ENCODE measurements around the gene CPHXL2. TPM values are rescaled to one million over a fixed set of nuclear protein-coding genes. Genes with fewer than 3 reads are reported as not detected.

Gene CPHXL2
- not detected in 2 replicates for polyA plus RNA-seq (2014; cell fraction: cytosol; rRNA removed)
- polyA plus RNA-seq (2014; cell fraction: nucleus; rRNA removed) = not detected in 2 replicates

DNA sequence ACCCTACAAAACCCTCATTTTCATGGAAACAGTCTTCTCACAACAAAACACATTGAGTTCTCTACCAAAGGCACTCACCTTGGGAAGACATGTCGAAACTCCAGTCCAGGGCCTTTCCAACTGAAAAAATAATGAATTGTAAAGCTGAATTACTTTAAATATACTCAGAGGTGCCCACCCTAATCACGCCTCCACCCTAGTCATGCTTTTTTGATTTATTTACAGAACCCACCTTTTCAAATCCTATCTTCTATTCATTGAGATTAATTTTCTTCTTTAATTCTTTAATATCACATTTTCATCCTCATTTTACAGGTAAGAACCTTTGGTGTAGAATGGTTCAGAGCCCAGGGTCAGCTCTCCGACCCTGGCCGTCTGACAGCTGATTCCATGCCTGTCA lies at the start of gene CPHXL2:
Gene CPHXL2 (minus strand): TSS at position 101 of the 400 bp plus-strand sequence. CDS start 10 bp downstream, at position 91.
- no peak for DNase-seq (ENCODE audit: low spot score)

DNA sequence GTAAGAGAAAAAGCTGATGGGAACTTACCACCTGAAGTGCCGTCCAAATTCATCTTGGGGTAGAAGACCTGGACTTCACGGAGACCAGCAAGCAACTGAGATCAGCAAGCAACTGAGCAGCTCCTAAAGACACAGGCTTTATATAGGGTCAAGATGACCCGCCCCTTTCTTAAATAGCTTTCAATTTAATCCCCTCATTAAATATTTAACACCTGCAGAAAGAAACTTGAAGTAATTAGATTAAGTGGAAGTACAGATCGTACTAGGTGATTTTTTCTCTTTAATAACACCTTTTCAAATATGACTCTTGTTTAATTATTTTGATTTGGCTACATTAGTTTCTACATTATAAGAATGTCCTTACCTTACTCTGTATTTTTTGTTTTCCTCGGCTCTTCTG lies 49.6 kb upstream of the CPHXL2 start, which contains the start of gene CPHXL:
Gene CPHXL (minus strand): TSS at position 101 of the 400 bp plus-strand sequence. CDS start 48 bp downstream, at position 53.
- DNase-seq (ENCODE audit: low spot score) = no peak

DNA sequence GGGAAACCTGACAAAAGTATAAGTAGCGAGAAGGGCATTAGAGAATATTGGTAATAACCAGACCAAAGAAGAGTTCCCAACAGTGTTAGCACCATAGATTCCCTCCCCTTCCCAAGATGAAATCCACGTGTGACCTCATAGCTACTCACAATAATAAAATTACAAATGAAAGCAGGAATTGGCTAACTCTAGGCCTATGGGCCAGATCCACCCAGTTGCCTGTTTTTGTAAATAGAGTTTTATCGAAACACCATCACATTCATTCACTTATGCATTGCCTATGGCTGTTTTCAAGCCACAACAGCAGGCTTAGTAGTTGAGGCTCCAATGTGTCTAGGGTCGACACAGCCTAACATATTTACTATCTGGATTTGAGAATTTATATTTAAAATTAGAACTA lies 41.6 kb upstream of the CPHXL2 start:
- DNase-seq (ENCODE audit: low spot score) = no peak

DNA sequence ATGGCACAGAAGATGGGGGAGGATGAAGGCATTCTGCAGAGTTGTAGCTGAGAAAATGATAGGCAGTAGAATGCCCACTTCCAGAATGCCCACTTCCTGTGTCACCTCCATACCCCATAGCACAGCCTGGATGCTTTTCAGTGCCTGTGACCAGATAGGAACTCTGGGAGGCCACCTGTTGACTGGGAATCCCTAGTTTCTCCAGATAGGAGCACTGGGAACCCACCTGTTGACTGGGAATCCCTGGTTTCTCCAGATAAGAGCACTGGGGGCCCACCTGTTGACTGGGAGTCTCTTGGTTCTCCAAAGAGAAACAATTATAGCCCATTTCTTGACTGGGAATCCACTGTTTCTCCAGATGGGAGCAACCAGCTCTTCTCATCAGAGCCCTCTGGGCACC lies 37.9 kb upstream of the CPHXL2 start:
- DNase-seq (ENCODE audit: low spot score) = no peak

DNA sequence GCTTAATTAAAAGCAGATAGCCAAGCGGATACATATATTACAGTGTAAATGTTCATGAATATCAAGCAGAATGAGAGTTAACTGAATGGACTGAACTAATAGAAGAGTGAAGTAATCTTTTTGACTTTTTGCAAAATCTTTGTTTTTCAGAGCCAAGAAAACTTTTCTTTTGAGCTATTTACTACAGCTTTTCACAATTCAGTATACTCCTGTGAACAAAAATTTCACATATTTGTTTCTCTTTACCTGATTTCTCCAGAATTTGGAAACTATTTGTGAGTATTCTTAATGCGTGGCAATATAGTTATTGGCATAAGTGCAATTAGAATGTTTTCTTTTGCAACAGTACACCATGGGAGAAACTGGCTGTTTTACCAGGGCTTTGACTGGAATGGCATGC lies 33.5 kb upstream of the CPHXL2 start:
- no peak for DNase-seq (ENCODE audit: low spot score)

DNA sequence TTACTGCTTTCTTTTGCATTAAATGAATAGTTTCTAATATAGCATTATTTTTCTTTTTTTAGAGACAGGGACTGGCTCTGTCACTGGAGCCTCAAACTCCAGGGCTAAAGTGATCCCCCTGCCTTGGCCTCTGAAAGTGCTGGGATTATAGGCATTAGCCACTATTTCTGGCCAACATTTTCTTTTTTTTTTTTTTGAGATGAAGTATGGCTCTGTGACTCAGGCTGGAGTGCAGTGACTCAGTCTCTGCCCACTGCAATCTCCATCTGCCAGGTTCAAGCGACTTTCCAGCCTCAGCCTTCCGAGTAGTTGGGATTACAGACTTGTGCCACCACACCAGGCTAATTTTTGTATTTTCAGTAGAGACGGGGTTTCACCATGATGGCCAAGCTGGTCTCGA lies 26.5 kb upstream of the CPHXL2 start:
- no peak for DNase-seq (ENCODE audit: low spot score)

DNA sequence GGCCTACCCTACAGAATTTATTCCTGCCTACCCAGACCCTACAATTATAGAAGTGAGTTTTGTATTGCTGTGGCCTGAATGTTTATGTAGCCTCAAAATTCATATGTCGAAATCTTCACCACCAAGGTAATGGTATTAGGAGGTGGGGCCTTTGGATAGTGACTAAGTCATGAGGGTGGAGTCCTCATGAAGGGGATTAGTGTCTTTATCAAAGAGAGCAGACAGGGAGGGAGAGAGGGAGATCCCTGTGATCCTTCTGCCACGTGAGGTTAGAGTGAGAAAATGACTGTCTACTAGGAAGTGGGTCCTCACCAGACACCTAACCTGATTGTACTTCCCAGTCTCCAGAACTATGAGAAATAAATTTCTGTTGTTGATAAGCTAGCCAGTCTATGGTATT lies 25.4 kb upstream of the CPHXL2 start:
- no peak for DNase-seq (ENCODE audit: low spot score)

DNA sequence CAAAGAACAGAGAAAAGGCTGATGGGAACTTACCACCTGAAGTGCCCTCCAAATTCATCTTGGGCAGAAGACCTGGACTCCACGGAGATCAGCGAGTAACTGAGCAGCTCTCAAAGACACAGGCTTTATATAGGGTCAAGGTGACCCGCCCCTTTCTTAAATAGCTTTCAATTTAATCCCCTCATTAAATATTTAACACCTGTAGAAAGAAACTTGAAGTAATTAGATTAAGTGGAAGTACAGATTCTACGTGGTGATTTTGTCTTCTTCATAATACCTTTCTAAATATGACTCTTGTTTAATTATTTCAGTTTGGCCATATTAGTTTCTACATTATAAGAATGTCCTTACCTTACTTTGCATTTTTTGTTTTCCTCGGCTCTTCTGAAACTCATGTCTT lies 24.6 kb upstream of the CPHXL2 start, which contains the start of gene DUXB:
Gene DUXB (minus strand): TSS at position 101 of the 400 bp plus-strand sequence. CDS start 43 bp downstream, at position 58.
- no peak for DNase-seq (ENCODE audit: low spot score)

DNA sequence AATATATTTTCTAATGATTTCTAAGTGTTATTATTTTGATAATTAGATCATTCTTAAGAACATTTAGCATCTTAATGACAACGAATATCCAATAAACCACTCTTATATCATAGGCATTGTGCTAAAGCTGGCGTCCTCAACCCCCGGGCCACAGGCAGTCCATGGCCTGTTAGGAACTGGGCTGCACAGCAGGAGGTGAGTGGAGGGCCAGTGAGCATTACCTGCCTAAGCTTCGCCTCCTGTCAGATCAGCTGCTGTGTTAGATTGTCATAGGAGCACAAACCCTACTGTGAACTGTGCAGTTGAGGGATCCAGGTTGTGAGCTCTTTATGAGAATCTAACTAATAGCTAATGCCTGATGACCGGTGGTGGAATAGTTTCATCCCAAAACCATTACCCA lies 20.8 kb upstream of the CPHXL2 start:
- DNase-seq (ENCODE audit: low spot score) = no peak

DNA sequence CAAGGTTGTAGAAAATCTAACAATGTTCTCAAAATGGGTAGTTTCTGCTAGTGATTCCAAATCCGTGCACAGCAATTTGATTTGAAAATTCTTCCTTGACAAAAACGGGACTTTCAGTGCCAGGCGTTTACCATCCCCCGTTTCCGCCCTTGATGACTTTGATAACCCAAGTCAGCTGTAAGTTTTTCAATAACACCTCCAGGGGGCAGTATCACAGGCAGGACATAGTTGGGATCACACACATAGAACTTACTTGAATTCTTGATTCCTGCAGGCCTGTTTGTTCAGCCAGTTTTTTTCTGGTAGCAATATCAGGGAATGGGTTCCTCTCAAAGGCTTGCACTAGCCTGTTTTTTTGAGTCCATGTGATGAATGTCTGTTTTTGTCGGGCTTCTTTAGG lies 18.9 kb upstream of the CPHXL2 start:
- DNase-seq (ENCODE audit: low spot score) = peak; percentile 28

DNA sequence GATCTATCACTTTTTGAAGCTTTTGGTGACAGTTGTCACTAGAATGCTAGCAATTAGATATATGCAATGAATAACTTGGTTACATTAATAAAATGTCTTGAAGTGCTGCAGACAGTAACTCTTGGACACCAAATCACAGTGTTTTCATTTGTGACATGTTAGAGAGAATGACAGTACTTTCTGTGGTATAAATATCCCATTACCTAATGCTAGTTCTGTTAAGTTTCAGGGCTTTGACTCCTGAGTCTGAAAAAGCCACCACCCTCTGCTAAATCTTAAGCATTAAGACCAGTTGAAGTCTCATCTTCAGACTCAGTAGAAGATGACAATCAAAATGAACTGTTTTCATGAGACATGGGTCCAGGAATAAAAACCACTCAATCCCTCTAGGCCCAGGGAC lies 10.6 kb upstream of the CPHXL2 start:
- no peak for DNase-seq (ENCODE audit: low spot score)

DNA sequence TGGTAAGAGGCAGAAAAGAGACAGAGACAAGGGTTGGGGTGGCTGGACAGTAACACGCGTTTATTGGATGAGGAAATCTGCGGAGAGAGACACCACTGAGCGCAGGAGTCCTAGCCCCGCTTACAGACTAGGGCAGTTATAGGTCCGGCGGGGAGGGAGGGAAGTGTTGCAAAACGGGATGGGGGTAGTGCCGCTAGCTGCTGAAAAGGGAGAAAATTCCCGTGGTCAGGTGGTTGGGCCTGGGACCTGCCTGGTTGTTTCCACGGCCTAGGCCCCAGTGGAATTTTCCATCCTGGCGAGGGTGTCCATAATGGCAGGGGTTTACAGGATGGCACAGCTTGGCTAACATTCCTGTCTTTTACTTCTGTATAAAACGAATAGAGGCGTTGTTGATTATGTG lies 5.5 kb upstream of the CPHXL2 start:
- DNase-seq (ENCODE audit: low spot score) = no peak

DNA sequence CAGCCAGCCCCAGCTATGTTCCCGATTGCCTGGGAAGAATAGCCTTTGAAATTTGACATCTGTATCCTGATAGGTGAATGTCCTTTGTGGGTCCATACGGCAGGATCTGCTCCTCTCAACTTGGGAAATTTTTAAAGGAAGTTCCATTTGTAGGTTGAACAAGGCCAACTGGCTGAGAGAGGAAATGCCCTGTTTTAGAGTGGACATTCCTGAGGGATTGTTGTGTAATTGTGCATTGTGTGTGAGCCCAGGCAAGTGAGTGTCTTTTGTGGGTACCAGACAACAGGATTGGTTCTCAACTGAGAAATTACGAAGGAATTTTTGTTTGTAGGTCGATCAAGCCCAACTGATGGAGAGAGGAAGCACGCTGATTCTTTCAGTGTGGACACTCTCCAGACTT lies 2.6 kb upstream of the CPHXL2 start:
- DNase-seq (ENCODE audit: low spot score) = no peak

DNA sequence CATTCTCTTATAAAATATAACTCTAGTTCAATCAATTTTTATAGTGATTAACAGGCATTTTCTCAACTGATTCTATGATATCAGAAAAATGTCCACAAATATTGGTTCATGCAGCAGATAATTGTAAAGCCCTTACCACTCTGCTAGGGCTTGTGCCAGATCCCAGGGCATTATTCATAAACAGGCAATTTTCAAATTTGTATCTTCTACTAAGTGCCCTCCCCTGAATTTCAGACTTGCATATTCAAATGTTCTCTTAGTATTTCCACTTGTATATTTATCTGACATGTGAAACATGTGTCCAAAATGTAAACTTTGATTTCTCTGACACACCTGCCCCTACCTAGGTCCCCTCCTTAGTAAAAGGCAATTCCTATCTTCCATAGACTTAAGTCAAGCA lies 9.3 kb downstream of the CPHXL2 start:
- no peak for DNase-seq (ENCODE audit: low spot score)

DNA sequence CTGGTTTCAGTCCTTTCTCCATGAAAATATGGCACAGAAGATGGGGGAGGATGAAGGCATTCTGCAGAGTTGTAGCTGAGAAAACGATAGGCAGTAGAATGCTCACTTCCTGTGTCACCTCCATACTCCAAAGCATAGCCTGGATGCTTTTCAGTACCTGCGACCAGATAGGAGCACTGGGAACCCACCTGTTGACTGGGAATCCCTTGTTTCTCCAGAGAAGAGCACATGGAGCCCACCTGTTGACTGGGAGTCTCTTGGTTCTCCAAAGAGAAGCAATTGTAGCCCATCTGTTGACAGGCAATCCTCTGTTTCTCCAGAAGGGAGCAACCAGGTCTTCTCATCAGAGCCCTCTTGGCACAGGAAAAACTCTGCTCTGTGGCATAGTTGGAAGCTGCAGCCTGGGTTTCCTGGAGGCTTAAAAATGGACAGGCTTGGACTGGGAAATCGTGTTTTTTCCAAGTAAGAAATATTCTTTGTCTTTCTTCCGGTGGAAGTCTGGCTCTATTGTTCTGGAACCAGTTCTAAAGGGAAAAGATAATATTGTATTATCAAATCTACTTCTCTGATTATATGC lies 16.0 kb downstream of the CPHXL2 start:
- no peak for DNase-seq (ENCODE audit: low spot score)

DNA sequence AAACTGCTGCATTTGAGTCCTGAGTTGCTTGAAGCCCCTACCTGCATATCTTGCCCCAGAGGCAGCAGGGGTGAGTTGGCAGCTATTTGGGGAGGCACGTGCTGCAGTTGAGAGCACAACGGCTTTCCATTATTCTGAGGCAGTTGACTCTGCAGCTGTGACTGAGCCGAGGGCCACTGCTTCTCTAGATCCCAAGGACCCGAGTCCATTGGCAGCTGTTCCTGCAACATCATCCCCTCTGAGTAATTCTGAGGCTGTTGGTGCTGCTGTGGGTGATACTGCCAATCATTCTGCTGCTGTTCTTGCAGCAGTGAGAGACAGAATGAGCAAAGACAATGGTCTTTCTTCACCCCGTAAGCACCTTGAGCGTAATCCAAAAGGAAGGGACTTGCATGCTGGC lies 16.5 kb downstream of the CPHXL2 start:
- no peak for DNase-seq (ENCODE audit: low spot score)

DNA sequence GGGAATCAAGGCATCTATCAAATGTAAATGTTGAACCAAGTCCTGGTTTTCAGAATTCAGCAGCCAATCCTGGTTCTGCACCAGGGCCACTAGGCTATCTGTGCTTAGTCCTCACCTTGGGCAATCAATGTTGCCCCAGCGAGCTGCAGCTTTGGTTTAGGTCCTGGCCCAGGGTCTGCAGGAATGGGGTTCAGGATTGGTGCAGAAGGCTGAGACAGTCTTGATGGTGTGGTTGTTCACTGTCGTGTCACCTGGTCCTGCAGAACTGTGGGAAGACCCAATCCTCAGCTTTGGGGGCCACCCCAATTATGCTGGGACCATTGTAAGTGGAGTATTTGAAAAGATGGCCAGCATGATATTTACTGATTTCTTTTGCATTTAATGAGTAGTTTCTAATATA lies 18.6 kb downstream of the CPHXL2 start:
- DNase-seq (ENCODE audit: low spot score) = no peak

DNA sequence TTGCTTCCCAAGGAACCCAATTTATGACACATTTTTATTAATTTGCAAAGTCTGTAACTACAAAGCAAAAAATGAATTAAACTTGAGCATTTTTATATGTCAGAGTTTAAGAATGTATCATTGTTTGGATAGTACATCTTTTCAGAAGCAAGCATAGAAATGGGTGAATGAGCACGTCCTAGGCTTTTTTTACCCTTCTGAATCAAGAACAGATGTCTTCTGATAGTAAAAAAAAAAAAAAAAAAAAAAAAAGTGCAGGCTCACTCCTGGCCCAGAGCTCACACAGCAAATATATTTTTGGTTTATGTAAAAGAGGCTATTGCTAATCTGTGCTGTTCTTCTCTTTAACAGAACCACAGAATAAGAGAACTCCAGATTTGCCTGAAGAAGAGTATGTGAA lies 22.9 kb downstream of the CPHXL2 start:
- DNase-seq (ENCODE audit: low spot score) = no peak

DNA sequence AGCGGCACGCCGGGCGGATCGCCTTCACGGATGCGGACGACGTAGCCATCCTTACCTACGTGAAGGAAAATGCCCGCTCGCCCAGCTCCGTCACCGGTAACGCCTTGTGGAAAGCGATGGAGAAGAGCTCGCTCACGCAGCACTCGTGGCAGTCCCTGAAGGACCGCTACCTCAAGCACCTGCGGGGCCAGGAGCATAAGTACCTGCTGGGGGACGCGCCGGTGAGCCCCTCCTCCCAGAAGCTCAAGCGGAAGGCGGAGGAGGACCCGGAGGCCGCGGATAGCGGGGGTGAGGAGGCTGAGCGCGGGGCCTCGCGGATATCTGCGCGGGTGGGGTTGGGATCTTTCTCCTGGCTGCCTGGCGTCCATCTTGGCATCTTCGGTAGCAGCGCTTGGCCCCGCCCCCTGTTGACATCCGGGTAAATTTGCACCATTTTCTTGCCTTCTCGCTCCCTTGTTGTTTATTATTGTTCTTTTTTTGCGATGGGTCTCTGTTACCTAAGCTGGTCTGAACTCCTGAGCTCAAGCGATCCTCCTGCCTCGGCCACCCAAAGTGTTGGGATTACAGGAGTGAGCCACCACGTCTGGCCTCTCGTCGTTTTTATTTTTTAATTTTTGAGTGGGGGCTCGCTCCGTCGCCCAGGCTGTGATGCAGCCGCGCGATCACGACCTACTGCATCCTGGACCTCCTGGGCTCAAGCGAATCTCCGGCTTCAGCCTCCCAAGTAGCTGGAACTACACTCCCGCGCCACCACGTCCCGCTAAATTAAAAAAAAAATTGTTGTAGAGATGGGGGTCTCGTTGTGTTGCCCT lies 28.3 kb downstream of the CPHXL2 start:
- peak; percentile 80 for DNase-seq (ENCODE audit: low spot score)

DNA sequence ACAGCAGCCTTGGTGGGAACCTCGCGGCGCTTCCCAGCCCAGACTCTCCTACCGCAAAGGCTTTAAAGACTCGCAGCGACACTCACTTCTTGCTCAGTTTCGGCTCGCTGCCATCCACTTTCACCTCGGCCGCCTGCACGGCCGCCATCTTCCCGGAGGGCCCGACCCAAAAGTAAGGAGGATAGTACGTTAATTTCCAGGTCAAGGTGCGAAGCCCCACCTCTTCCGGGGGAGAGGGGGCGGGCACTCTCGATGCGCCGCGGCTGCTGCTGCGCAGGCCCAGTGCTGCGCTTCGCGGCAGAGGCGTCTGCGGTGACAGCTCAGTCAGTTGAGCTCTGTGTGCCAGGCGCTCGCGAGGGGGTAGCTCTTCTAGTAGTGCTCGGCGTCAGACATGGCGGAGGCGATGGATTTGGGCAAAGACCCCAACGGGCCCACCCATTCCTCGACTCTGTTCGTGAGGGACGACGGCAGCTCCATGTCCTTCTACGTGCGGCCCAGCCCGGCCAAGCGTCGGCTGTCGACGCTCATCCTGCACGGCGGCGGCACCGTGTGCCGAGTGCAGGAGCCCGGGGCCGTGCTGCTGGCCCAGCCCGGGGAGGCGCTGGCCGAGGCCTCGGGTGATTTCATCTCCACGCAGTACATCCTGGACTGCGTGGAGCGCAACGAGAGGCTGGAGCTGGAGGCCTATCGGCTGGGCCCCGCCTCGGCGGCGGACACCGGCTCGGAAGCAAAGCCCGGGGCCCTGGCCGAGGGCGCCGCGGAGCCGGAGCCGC lies 29.1 kb downstream of the CPHXL2 start, which contains the start of the genes KARS1 and TERF2IP:
Gene KARS1 (minus strand): TSS at position 174 of the 773 bp plus-strand sequence. CDS start 26 bp downstream, at position 148.
Gene TERF2IP (plus strand): TSS at position 282 of the 773 bp plus-strand sequence. CDS start 110 bp downstream, at position 392.
- peak; percentile 94 for DNase-seq (ENCODE audit: low spot score)

DNA sequence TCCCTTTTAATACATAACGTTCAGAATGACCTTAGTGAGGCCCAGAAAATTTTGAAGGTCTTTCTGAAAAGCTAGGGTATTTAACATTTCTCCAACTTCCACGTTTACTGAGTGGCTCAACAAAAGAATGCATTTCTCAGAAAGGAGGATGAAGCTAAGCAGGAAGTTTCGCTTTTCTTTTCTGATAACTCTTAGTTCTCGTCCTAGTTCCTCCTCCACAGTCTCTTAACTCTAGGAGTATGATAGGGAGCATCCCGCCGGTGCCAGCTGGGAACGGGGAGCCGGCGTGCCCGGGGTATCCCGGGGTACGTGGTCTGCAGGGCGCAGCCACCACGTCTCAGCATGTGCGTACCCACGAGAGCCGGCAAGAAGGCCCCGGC lies 29.7 kb downstream of the CPHXL2 start:
- DNase-seq (ENCODE audit: low spot score) = no peak
